HG03060 (cell line): ENCODE data around the gene TARS3.

Source experiments
- ATAC-seq: cut with Tn5 transposase; IDR thresholded peaks from one replicate; pipeline ENCODE4 v1.9.1; 2021; ENCODE audit warnings: low read depth, moderate number of reproducible peaks; ENCODE audit not compliant: unreplicated experiment

The TARS3 gene

GRCh38 chr15:101625980-101626379, 98.3 kb downstream of the TARS3 start:
- no peak for ATAC-seq

GRCh38 chr15:101625184-101625583, 99.1 kb downstream of the TARS3 start:
- ATAC-seq: no peak

- ATAC-seq: no peak
These were observed 100.6 kb downstream of the TARS3 start for GRCh38 chr15:101623367-101624304.

GRCh38 chr15:101621961-101622360, 102.3 kb downstream of the TARS3 start:
- no peak for ATAC-seq

GRCh38 chr15:101620671-101621070, 103.6 kb downstream of the TARS3 start:
- no peak for ATAC-seq

- ATAC-seq: no peak
These were observed 104.7 kb downstream of the TARS3 start for GRCh38 chr15:101619615-101619865.

GRCh38 chr15:101618851-101619614, 105.2 kb downstream of the TARS3 start:
- no peak for ATAC-seq

- no peak for ATAC-seq
These were observed 106.2 kb downstream of the TARS3 start for GRCh38 chr15:101618076-101618475.

GRCh38 chr15:101617390-101617965, 106.8 kb downstream of the TARS3 start:
- no peak for ATAC-seq

- no peak for ATAC-seq
These were observed 108.1 kb downstream of the TARS3 start for GRCh38 chr15:101615986-101616848.

GRCh38 chr15:101615414-101615985, 108.8 kb downstream of the TARS3 start:
- no peak for ATAC-seq

GRCh38 chr15:101614761-101615160, 109.5 kb downstream of the TARS3 start:
- no peak for ATAC-seq

- no peak for ATAC-seq
These were observed 110.2 kb downstream of the TARS3 start for GRCh38 chr15:101614001-101614585.

- no peak for ATAC-seq
These were observed 110.9 kb downstream of the TARS3 start for GRCh38 chr15:101613130-101614000.

GRCh38 chr15:101612676-101613075, 111.6 kb downstream of the TARS3 start:
- ATAC-seq: no peak

GRCh38 chr15:101611580-101612299, 112.5 kb downstream of the TARS3 start:
- no peak for ATAC-seq

- no peak for ATAC-seq
These were observed 113.3 kb downstream of the TARS3 start for GRCh38 chr15:101611007-101611406.

GRCh38 chr15:101610611-101611000, 113.7 kb downstream of the TARS3 start:
- no peak for ATAC-seq
